ENCODE measurements around the gene PDP2. TPM values are rescaled to one million over a fixed set of nuclear protein-coding genes. Genes with fewer than 3 reads are reported as not detected.
A peak's percentile ranks its signal among the peaks of the same experiment; 100 is the strongest.

Gene PDP2
- total RNA-seq, 1 experiment from 2014 or later: 5.3 TPM

DNA sequence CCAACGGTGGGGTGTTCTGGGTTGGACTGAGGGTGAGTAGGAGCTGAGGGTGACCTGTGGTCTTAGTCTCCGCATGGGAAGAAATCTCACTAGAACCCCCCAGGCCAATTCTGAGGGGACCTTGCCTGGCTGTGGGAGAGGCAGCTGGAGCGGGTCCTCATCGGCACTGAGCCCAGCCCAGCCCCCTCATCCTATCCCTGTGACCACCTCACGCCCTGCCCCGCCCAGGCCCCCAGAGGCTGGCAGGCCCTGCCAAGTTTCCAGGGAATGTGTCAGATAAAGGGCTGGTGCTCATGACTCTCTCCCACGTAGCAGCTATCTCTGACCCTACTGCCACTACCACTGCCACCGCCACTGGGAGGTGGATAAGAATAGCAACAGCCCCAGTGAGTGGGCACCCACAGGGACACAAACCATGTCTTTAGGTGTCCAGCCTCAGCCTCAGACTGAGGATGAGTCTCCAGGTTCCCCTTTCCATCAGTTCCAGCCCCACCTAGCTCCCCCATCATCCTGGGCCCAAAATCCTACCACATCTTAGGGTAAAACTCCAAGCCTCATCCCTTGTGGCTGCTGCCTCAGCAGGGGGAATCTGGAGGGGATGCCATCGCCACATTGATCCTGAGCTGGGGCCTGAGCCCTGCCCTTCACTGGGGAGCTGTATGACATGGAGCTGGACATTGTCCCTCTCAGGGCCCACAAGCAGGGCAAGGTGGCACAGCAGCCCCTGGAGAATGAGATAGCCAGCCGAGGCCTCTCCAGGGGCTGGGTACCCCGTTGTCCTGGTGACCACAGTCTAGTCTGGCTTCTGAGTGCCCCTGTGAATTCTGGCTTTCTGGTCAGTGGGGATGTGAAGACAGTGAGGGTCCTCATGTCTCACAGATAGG lies 23.5 kb downstream of the PDP2 start:
- no peak for DNase-seq (ENCODE audit: low spot score)

DNA sequence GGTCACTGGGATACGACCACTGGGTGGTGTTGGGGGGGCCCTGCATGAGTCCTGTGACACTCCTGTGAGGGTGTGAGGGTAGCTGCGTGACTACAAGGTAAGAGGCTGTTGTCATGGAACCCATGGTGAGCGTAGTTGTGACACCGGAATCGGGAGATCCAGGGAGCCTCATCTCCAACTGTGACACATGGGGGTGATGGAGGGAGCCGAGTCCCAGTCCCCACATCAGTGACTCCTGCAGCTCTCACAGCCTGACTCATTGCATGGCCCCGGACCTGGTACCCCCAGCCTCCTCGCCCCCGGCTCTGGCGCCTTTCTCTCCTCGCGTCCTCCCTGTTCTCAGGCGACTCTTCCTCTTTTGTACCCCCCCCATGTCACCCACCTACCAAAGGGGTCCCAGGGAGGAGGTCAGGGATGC lies 24.1 kb downstream of the PDP2 start:
- DNase-seq (ENCODE audit: low spot score): no peak

DNA sequence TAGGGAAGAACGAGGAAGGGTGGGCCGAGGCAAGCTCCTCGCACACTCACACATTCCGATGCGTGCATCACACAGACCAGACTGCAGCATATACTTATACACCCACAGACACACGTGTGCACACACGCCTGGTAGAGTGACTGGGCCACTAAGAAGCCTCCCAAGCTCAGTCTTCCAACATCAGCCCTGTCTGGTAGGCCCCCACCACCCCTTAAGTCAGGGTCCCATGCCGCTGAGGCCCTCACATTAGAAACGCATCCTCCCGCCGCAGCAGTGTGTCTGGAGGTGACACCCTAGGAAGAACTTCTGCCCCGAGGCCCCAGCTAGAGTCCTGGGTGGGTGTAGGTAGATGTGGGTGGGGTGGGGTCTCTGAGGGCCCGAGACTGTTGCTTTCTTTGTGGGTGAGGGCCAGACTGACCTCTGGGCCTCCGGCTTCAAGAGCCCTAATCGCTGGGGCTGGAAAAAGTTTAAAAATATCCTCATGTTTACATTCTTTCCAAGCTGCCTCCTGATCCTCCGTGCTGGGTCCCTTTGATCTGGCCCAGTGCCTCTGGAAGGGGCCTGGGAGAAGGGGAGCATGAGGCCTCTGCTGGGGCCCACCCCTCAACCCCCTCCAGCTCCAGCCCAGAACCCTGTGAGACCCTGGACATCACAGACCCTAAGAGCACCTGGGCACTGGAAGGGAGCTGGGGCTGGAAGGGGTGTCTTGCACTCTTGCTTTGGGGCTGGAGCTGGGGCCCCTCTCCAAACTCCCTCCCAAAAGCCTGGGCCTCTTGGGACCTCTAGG lies 24.7 kb downstream of the PDP2 start:
- no peak for DNase-seq (ENCODE audit: low spot score)

DNA sequence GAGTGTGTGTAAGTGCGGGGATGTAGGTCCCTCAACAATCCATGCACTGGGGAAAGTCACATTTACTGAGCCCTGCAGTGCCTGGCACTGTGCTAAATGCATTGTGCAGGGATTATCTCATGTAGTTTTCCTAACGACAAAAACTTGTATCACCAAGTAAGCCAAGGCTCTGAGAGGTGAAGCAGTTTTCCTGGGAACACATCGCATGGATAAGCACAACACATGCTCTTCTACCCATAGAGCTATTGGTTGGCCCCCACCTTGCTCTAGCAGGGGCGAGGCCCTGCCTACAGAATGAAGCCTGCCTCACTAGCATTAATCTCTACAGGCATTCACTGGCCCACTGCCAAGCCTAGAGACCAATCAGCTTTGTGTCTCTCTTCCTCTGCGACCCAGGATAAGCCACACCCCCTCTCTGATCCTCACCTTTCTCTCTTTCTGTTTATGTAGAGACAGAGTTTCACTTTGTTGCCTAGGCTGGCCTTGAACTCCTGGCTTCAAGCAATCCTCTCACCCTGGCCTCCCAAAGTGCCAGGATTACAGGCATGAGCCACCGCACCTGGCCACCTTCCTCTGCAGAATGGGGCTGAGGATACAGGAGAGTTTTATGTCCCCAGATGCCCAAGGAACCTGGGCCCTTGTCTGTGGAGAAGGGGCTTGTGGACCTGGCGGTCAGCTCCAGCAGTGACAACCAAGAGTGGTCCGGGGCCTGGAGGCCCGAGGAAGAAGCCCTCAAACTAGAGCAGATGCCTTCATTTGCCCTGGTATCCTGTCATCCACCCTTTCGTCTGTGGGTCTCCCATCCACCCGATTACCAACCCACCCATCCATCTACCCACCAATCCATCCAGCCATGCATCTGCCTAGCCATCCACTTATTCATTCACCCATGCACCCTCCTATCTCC lies 25.6 kb downstream of the PDP2 start:
- peak; percentile 83 for DNase-seq (ENCODE audit: low spot score)

DNA sequence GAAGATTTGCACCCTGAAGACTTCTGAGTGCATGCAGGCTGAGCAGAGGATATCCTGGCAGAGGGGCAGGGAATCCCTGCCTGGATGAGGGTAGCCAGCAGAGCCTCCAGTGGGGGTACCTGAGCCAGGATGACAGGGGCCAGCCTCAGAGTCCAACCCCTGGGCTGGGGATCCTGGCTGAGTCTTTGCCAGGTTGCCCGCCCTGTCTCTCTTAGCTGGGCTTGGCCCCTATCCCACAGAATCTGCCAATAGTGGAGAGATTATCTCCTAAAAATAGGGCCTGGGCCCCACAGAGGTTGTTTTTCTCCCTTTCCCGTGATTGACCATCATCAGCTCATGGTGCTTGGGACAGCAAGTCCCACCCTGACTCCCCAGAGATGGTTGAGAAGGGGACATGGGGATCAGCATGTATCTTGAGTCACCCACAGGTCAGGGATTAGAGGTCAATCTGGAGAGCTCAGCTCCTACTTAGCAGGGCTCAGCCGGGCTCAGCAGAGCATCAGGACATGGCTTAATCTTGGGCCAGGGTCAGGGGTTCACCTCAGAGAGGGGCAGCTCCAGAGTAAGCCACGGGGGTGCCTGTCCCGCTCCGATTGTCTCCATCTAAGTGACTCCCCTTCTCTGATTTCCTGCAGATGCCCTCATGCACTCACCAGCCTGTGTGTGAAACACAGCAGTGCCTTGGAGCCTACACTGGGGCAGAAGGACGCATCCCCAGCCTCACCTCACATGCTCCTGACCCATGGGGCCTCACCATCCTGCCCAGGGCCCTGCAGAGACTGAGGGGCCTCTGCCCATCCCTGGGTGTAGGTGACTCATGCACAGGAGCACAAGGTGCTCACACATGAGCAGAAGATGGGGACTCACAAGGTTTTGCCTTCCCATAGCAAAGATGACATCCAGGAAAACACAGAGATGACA lies 26.9 kb downstream of the PDP2 start:
- DNase-seq (ENCODE audit: low spot score): no peak

DNA sequence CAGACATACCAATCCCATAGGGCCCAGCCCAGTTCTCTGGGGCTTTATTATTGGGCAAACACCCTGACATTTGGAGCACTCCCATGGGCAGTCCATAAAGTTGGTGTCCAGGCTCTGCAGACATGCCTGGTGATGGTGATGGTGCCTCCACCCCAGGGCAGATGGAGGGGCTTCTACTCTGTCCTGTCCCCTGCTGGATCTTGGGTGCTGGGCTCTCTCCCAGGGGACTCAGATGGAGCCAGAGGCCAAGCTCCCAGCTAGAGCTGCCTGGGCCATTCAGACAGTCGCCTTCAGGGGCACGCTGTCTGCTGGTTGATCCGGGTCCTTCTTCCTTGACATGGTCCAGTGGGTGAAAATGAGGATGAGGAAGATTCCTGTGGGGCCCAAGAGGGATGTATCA lies 27.8 kb downstream of the PDP2 start:
- DNase-seq (ENCODE audit: low spot score): no peak

DNA sequence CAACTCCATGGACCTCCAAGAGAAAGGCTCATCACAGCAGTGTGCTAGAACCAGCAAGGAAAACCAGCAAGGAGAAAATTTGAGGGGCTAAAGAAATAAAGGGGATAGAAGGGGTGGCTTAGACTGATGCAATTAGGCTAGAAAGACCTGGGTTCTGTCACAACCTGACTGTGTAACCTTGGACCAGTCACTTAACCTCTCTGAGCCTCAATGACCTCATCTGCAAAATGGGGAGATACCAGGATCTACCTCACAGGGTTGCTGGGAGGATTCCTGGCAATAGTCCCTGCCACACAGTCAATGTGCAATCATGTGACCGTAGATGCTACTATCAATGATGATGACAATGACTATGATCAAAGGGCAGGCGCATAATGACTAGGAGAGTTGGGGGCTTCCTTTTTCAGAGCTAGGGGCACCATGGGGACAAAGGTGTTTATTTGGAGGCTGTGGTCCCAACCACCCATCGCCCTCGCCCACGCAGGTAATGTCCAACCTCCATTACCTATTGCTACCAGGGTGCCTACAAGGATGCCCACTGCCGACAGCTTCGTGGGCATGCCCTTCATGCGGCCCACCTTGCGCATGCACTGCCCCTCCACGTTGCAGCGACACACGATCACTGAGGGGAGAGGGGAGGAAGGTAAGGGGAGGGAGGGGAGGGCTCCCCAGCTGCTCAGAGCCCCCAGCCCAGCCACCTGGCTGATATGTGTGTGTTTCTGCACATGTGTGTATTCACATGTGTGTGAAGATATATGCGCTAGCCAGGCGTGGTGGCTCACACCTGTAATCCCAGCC lies 28.6 kb downstream of the PDP2 start:
- DNase-seq (ENCODE audit: low spot score): no peak

DNA sequence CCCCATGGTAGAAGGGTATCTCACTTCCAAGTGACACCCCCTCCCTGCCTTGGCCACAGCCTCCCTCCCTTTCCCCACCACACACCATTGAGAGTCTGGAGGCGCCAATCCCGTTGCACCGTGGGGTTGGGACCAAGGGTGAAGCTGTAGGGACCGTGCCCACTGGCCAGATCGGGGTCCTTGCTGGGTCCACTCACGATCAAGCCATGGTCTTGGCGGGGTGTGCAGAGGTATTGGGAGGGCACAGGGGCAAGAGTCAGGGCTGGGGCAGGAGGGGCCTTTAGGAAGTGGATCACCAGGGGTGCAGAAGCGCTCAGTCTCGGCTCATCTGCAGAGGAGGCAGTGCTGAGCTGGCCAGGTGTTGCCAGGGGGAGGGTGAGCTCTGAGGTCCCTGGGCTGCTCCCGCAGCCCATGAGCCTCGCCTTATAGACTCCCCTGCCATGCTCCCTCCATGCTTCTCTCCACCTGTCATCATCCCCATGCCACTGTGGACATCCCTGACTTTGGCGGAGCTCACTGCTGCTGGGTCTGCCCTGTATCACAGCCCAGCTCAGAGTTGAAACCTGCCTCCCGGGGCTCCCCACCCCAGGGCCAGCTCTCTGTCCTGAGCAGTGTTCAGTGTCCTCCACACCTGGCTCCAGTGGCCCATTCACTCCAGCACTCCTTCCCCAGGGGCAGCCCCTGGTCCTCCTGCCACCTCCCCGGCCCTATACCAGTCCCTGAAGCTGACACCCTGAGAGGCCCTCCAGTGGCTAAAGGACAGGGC lies 30.0 kb downstream of the PDP2 start:
- no peak for DNase-seq (ENCODE audit: low spot score)

DNA sequence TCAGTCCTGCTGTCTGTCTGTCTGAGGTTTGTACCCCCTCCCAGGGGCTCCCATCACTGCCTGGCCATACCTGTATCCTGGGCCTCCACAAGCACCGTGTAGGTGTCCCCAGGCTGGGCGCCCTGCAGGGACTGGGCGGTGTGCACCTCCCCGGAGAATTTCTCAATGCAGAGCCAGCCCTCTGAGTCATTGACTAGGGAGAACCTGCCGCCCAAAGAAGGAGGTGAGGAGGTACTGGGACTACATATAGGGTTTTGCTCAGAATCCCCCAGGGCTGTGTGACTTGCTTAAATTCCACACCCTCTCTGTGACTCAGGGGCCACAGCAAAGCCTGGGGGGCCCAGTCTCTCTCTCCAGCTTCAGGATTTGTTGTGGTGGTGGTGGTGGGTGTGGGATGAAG lies 30.8 kb downstream of the PDP2 start:
- DNase-seq (ENCODE audit: low spot score): no peak

DNA sequence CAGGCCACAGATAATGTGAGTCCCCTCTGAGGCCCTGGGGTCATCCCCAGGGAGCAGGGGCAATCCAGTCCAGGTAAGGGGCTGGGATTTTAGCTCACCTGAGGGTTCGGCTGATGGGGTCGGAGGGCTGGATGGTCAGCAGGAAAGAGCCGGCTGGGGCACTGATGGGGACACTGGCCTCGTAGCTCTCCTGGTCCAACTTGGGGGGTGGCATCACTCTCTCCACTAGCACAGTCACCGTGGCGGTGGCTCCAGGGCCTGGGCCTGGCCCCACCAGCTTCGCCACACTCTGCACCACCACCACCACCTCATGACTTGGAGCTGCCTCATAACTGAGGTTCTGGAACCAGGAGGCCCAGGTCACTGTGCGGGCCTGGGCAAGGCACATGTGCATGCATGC lies 31.5 kb downstream of the PDP2 start:
- DNase-seq (ENCODE audit: low spot score): no peak

DNA sequence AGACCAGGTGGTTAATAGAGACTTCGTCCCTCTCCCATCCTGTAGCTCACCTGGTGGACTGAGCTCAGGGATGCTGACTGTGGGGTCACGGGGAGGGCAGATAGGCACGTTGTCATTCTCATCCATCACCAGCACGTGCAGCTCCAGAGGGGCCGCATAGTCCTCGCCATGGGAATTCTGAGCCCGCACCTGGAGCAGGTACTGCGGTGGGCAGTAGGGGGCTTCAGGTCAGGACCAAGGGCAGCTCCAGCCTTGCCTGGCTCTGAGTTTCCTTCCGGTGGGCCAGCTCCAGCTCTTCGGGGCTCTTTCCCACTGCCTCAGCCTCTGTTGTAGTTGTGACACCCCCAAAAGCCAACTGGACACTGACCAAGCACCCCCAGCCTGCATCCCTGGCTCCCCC lies 32.8 kb downstream of the PDP2 start:
- DNase-seq (ENCODE audit: low spot score): no peak

DNA sequence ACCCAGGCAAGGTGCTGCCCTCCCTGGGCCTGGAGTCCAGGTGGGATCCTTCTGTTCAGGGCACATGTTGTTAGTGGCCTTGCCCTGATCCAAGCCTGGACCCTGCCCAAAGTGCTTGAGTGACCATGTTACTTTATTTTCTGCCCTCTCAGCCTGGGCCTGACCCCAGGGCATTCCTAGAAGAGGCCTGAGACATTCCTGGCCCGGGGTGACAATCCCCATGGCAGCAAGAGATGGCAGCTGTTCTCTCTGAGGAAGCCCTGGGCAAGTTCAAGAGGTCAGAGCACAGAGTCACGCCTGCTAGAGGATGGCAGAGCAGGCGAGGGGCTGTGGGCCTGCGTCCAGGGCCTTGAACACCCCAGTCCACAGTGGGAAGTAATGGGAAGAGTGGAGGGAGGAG lies 33.4 kb downstream of the PDP2 start:
- DNase-seq (ENCODE audit: low spot score): no peak

DNA sequence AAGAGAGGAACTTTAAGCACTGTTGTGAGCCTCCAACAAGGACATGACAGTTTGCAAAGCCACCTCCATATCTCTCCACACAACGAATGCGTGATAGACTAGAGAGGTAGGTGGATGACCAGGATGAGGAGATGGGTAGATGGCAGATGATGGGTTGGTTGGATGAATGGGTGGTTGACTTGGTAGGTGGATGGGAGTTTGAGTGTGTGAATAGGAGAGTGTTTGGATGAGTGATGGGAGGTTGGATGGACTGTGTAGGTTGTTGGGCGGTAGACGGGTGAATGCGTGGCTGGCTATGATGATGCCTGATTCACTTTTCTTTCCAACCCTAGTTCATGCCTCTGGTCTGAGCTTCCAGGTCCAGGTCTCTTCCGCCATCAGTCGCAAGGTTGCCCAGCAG lies 34.2 kb downstream of the PDP2 start:
- DNase-seq (ENCODE audit: low spot score): no peak

DNA sequence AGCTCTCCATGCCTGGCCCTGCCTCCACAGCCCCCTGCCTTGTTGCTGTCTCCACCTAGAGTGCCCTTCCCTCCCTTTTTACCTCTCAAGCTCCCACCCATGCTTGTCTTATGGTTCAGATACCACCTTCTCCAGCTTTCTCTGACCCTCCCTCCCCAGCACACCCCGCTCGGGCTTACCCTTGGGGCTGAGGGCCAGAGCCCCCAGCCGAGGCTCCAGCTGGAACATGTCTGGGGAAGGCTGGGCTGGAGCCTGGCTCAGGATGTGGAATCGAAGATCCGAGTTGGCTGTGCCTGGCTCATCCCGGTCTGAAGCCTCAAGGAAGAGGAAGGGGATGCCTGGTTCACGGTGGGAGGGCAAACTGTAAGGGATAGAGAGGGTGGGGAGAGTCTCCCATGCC lies 34.7 kb downstream of the PDP2 start:
- no peak for DNase-seq (ENCODE audit: low spot score)

DNA sequence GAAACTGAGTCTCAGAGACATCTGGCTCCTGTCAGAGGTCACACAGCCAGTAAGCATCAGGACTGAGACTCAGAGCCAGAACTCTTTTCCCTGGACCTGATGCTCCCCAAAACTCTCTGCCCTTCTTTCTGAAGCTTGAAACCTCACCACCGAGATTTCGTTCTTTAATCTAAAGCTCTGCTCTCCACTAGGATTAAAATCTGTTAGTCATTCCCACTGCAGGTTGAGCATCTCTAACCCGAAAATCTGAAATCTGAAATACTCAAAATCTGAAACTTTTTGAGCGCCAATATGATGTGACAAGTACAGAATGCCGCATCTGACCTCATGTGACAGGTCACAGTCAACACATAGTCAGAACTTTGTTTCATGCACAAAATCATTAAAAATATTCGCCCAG lies 36.2 kb downstream of the PDP2 start:
- DNase-seq (ENCODE audit: low spot score): no peak

DNA sequence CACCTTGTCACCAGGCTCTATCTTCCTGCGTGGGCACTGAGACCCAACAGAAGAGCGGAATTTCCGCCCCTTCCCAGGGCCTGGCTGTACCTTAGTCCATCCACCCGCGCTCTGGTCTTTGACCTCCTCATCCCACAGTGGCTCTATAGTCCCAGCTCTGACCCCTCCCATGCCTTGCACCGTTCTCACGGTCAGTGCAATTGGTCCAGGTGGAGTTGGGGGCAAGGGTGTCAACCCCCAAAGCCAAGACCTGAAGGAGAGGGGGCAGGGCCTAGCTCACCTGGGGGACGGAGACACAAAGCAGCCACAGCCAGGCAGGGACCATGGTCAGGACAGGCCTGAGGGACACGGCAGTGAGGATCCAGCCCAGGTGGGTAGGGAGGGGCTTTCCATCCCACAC lies 37.4 kb downstream of the PDP2 start:
- no peak for DNase-seq (ENCODE audit: low spot score)

DNA sequence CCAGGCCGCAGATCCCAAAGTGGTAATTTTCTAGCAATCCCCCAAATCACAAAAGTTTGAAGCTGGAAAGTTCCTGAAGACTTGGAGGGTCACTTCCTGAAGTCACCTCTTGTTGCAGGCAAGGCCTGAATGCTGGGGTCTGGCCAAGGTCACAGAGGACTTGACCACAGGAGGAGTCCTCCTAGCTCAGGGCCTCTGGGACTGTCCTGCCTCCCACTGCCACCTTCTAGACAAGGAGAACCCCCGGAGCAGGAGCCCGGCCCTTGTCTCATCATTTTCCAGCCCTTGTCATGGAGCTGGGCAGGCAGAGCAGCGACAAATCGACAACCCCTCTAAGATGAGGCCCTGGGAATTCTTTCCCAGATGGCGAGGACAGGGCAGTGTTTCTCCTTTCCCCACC lies 38.0 kb downstream of the PDP2 start:
- DNase-seq (ENCODE audit: low spot score): no peak

DNA sequence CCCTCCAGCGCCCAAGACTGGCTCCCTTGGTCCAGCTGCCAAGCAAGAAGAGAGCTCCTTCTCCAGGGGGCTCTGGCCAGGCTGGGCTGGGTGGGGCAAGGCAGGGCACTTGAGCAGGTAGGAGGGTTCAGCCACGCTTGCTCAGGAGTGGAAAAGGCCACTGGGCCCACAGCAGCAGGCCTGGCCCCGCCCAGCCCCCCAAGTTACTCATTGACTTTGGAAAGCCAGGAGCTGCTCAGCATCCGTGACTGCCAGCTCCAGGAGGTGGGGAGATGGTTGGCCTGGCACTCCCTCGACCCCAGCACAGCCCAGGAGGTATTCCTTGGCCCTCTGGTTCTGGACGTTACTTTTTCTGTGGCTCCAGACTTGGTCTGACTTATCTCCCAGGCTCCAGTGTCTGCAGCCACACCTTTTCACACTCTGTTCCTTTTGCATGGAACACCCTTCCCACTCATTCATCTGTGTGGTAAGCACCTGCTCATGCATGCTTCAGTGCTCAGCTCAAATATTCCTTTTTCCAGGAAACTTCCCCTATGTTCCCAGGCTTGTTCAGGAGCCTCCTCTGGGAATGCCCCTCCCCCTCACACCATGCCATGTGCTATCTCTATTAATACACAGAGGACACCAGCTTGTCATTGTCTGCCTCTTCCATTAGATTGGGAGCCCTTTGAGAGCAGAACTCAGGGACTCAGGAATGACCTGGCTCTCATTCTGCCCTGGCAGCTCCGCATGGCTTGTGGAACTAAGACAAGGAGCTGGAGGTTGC lies 38.7 kb downstream of the PDP2 start, which contains the start of gene CDH16:
CDH16 (minus strand) TSS at position 83 of the 766 bp plus-strand sequence. CDS start 820 bp downstream, outside the sequence.
- no peak for DNase-seq (ENCODE audit: low spot score)
